Endothelial cell of umbilical vein (primary cell): ENCODE measurements around the gene TEDC1. TPM values are rescaled to one million over a fixed set of nuclear protein-coding genes. Genes with fewer than 3 reads are reported as not detected.

Source experiments
- BruUV-seq: library from RNA; stranded (reverse); fragments of 400-500 nt; replicated peaks from 2 replicates; lab custom pipeline; 2021; lab: Mats Ljungman, UMichigan
- CTCF ChIA-PET: fragments of 300-600, 350-600 bp; sonication (Branson Sonifier 250); formaldehyde crosslinking; loops from one replicate; lab custom pipeline; 2021; ENCODE audit warnings: antibody characterized with exemption, inconsistent platforms; lab: Charles Lee
- POLR2A ChIA-PET: fragments of 300-600, 350-600 bp; sonication (Branson Sonifier 250); formaldehyde crosslinking; loops from one replicate; lab custom pipeline; 2021; ENCODE audit warnings: antibody characterized with exemption, inconsistent platforms; lab: Charles Lee
- DNase-seq: peaks from one replicate; pipeline ENCODE4 v3.0.0-alpha.2; 2011; ENCODE audit warnings: low read depth, low spot score
- FAIRE-seq: peaks from 2 replicates; lab custom pipeline; 2011; peaks lifted over from hg19 to GRCh38; lab: Jason Lieb, UNC
- H2AFZ ChIP-seq: 2 replicates; pipeline ENCODE4 v1.6.0; 2012; ENCODE audit warnings: low read depth, low read length, control low read depth, inconsistent platforms
- H3K27ac ChIP-seq: 2 replicates; pipeline ENCODE4 v1.5.1; 2011; ENCODE audit warnings: low read depth, mild to moderate bottlenecking, control low read depth, low read length, moderate library complexity; ENCODE audit not compliant: insufficient read depth
- H3K27me3 ChIP-seq, 2 experiments: 2 replicates each; pipeline versions ENCODE4 v1.6.0 to v1.6.1; 2011; ENCODE audit warnings: low read length in 2 of 2, mixed read lengths in 1 of 2; ENCODE audit not compliant: control insufficient read depth in 2 of 2, insufficient read depth in 2 of 2
- H3K36me3 ChIP-seq, 2 experiments: 2 replicates in 1 of 2; 3 replicates in 1 of 2; pipeline ENCODE4 v1.5.1; 2011; ENCODE audit warnings: low read length in 2 of 2, mild to moderate bottlenecking in 1 of 2, moderate library complexity in 1 of 2; ENCODE audit not compliant: control insufficient read depth in 2 of 2, insufficient read depth in 2 of 2; ENCODE audit errors: extremely low read depth in 1 of 2
- H3K4me1 ChIP-seq: 3 replicates; pipeline ENCODE4 v1.5.1; 2011; ENCODE audit warnings: mild to moderate bottlenecking, low read length; ENCODE audit not compliant: control insufficient read depth, insufficient read depth; ENCODE audit errors: extremely low read depth
- H3K4me2 ChIP-seq: 2 replicates; pipeline ENCODE4 v1.6.1; 2011; ENCODE audit warnings: low read length, control low read depth, mixed read lengths; ENCODE audit not compliant: insufficient read depth
- H3K4me3 ChIP-seq, 3 experiments: fragments of 200-600 bp in 1 of 3; sonication (generic), shearing (Covaris generic) in 1 of 3; replicated peaks in 1 of 3; 2 replicates each; pipeline ENCODE4 v1.5.1; 2011 to 2016; ENCODE audit warnings: control low read depth in 3 of 3, low read length in 3 of 3, mild to moderate bottlenecking in 2 of 3, inconsistent platforms in 1 of 3, low read depth in 1 of 3, moderate library complexity in 1 of 3; ENCODE audit not compliant: insufficient read depth in 1 of 3
- H3K79me2 ChIP-seq: 2 replicates; pipeline ENCODE4 v1.6.0; 2012; ENCODE audit warnings: low read length, inconsistent platforms; ENCODE audit not compliant: control insufficient read depth, insufficient read depth
- H3K9ac ChIP-seq: replicated peaks from 2 replicates; pipeline ENCODE3; 2011; ENCODE audit warnings: low read length, control low read depth; ENCODE audit not compliant: insufficient read depth; ENCODE audit errors: extremely low read depth
- H3K9me1 ChIP-seq: replicated peaks from 3 replicates; pipeline ENCODE4 v1.6.0; 2011; ENCODE audit warnings: mild to moderate bottlenecking, low read length; ENCODE audit not compliant: control insufficient read depth, insufficient read depth; ENCODE audit errors: extremely low read depth
- H3K9me3 ChIP-seq: replicated peaks from 2 replicates; pipeline ENCODE4 v1.5.1; 2012; ENCODE audit warnings: low read length, inconsistent platforms; ENCODE audit not compliant: control insufficient read depth, insufficient read depth
- H4K20me1 ChIP-seq: replicated peaks from 2 replicates; pipeline ENCODE3; 2011; ENCODE audit warnings: mild to moderate bottlenecking, low read length; ENCODE audit not compliant: control insufficient read depth, insufficient read depth; ENCODE audit errors: extremely low read depth
- EZH2 ChIP-seq: IDR thresholded peaks from 2 replicates; pipeline ENCODE4 v1.6.1; 2012; ENCODE audit warnings: borderline replicate concordance, low read depth, mild to moderate bottlenecking, moderate library complexity, low read length, inconsistent platforms; ENCODE audit not compliant: severe bottlenecking
- FOS ChIP-seq: IDR thresholded peaks from 2 replicates; pipeline ENCODE4 v1.6.1; 2011; ENCODE audit warnings: mild to moderate bottlenecking, low read length, moderate library complexity, borderline replicate concordance; ENCODE audit not compliant: insufficient read depth
- GATA2 ChIP-seq: IDR thresholded peaks from 2 replicates; pipeline ENCODE4 v1.7.0; 2011; ENCODE audit warnings: low read depth, mild to moderate bottlenecking, moderate library complexity, mixed read lengths, low read length; ENCODE audit not compliant: insufficient read length, insufficient read depth
- JUN ChIP-seq: IDR thresholded peaks from 2 replicates; pipeline ENCODE4 v1.6.1; 2011; ENCODE audit warnings: borderline replicate concordance, low read depth; ENCODE audit not compliant: insufficient read length, insufficient read depth
- MAX ChIP-seq: IDR thresholded peaks from 2 replicates; pipeline ENCODE4 v1.6.1; 2011; ENCODE audit not compliant: insufficient read depth, insufficient read length
- MYC ChIP-seq: IDR thresholded peaks from one replicate; pipeline ENCODE4 v1.6.1; 2011; ENCODE audit warnings: mild to moderate bottlenecking, low read depth, low read length
- POLR2A ChIP-seq: IDR thresholded peaks from 2 replicates; pipeline ENCODE4 v1.6.1; 2012; ENCODE audit warnings: low read depth, mild to moderate bottlenecking, control low read depth, low read length
- POLR2AphosphoS5 ChIP-seq: IDR thresholded peaks from 2 replicates; pipeline ENCODE4 v1.6.1; 2012; ENCODE audit warnings: low read depth, mild to moderate bottlenecking, control low read depth, low read length, moderate library complexity; ENCODE audit not compliant: insufficient read depth
- dilution Hi-C: fragments of 300-500 bp; cut with MboI; formaldehyde crosslinking; loops from one replicate; pipeline ENCODE4 v1.15.0; 2019; ENCODE audit warnings: low sequenced_read_pairs; ENCODE audit not compliant: extremely low pct_ligation_motif_present
- intact Hi-C: fragments of 100-400 bp; cut with micrococcal nuclease; formaldehyde crosslinking; loops from one replicate; pipeline ENCODE4 v1.10.0; 2022
- polyA plus RNA-seq, 4 experiments: library from polyadenylated mRNA; depleted of rRNA in 3 of 4; stranded (reverse) in 3 of 4; unstranded in 1 of 4; fragments of >200 nt; gene quantifications; 2 replicates each; pipeline versions ENCODE4 v1.2.1 to v1.2.3, GENCODE V29; 2011 to 2012; ENCODE audit warnings: missing spikeins in 1 of 4
- total RNA-seq: library from RNA; stranded (reverse); gene quantifications from 2 replicates; pipeline ENCODE4 v1.2.3, GENCODE V29; 2021
- TF ChIP-seq, protein P1 (sequence below), 2 donors: IDR thresholded peaks; 1 replicate in 1 of 2; 2 replicates in 1 of 2; pipeline ENCODE4 v1.5.1; 2011; ENCODE audit warnings: low read length in 2 of 2, mild to moderate bottlenecking in 2 of 2, moderate library complexity in 2 of 2, control low read depth in 1 of 2, inconsistent platforms in 1 of 2, low read depth in 1 of 2; ENCODE audit not compliant: insufficient read depth in 1 of 2; ENCODE audit errors: extremely low read depth in 1 of 2

Gene TEDC1
- total and polyA plus RNA-seq, 2 donors (not counting 3 experiments of a cell fraction or from before 2014, with no cell fraction given), result 16.5 to 25.3 TPM

GRCh38 chr14:105474483-105475268 is 16.4 kb upstream of the TEDC1 start, which contains the start of gene CRIP2:
CRIP2 (plus strand) TSS chr14:105474821; CDS start chr14:105474863, 42 bp downstream.
- H2AFZ ChIP-seq, result peak within 1 kb of the TSS; percentile 49
- H3K27me3 ChIP-seq, result no peaks in the 10 kb centered on the region
- no peaks in the 10 kb centered on the region for H4K20me1 ChIP-seq
- H3K36me3 ChIP-seq, result peaks cover 3 to 7% of the 10 kb centered on the region in 2 experiments
- no peaks in the 10 kb centered on the region for H3K9me3 ChIP-seq
- POLR2A ChIA-PET, result no interaction called here
- DNase-seq, result peak; percentile 41
- H3K4me3 ChIP-seq, result peak within 1 kb of the TSS; percentile 53 to 93 (median 72)
- CTCF ChIA-PET, result interaction anchor here (1.1 to 2.7 kb wide), 2 partner anchors 15 kb away, joined by 9 to 27 read pairs; no protein-coding TSS in a partner anchor
- peaks cover 19% of the 10 kb centered on the region for H3K4me1 ChIP-seq
- peak within 1 kb of the TSS; percentile 90 for H3K27ac ChIP-seq
- TF ChIP-seq GATA2, result no peak
- peak; percentile 54 for TF ChIP-seq POLR2A
- no peak for FAIRE-seq
- H3K9ac ChIP-seq, result peak within 1 kb of the TSS; percentile 97
- no peaks in the 10 kb centered on the region for H3K9me1 ChIP-seq
- peak within 1 kb of the TSS; percentile 58 for H3K4me2 ChIP-seq
- dilution Hi-C loops, result no loop called here
- H3K79me2 ChIP-seq, result peaks cover 10% of the 10 kb centered on the region
- BruUV-seq, result no TSS peak
- intact Hi-C loops, result loop anchor here (1.0 to 2.0 kb wide), 5 partner anchors 8 to 278 kb away; partner anchors contain the start of gene TEX22

DNA sequence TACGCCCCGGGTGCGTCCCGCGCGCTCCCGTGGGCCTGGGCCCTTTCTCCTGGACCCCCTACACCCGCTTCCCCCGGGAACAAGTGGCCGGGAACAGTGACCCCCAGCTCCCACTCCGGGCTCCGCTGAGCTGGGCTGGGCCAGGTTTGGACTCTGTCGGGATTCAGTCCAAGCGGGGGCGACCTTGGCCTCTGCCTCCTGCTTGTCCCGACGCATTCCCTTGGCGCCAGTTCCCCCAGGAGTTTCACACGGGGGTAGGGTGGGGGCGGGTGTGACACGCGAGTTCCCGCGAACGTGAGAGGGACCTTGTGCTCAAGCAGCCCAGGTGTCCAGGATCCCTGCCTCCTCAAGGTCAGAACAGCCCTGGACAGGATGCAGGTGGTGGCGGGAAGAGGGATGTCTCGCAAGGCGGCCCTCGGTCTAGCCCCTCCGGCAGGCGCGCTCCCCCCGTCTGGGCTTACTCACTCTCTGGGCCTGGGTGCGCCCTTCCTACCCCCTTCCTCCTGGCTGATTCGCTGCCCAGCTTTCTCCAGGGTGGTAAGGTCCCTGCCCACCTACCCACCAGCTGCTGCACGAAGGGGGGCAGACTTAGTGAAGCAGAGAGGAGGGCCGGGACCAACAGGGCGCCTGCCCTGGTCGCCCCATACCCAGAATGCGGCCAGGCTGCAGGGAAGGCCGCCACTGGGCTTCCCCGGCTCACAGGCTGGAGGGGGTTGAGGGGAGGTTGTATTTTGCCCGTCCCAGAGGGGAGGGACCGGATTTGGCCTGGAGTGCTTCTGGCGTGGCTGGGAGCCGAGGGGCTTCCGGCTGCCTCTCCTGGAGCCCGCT is 15.6 kb upstream of the TEDC1 start:
- BruUV-seq, result no TSS peak
- dilution Hi-C loops (no loop called here), intact Hi-C loops (loop anchor here (2.0 kb wide), 2 partner anchors 77 to 279 kb away; partner anchors contain the start of gene TEX22)
- Histone ChIP-seq H3K9ac (peak overlapping the region; percentile 97), H3K4me3 (peak overlapping the region; percentile 53 to 93 (median 72)), H3K36me3 (peaks cover 3 to 5% of the 10 kb centered on the region in 2 experiments), H3K4me2 (peak overlapping the region; percentile 58), H3K79me2 (peaks cover 10% of the 10 kb centered on the region), H3K27ac (peak overlapping the region; percentile 76), H2AFZ (no peak overlapping the region), H3K27me3 (no peaks in the 10 kb centered on the region), H3K9me1 (no peaks in the 10 kb centered on the region), H3K4me1 (peaks cover 19% of the 10 kb centered on the region), H3K9me3 (no peaks in the 10 kb centered on the region), H4K20me1 (no peaks in the 10 kb centered on the region)
- TF ChIP-seq MAX, result no peak
- TF ChIP-seq POLR2A, result peak; percentile 63
- no peak for TF ChIP-seq MYC
- TF ChIP-seq POLR2AphosphoS5, result peak; percentile 61
- TF ChIP-seq, protein P1, sequence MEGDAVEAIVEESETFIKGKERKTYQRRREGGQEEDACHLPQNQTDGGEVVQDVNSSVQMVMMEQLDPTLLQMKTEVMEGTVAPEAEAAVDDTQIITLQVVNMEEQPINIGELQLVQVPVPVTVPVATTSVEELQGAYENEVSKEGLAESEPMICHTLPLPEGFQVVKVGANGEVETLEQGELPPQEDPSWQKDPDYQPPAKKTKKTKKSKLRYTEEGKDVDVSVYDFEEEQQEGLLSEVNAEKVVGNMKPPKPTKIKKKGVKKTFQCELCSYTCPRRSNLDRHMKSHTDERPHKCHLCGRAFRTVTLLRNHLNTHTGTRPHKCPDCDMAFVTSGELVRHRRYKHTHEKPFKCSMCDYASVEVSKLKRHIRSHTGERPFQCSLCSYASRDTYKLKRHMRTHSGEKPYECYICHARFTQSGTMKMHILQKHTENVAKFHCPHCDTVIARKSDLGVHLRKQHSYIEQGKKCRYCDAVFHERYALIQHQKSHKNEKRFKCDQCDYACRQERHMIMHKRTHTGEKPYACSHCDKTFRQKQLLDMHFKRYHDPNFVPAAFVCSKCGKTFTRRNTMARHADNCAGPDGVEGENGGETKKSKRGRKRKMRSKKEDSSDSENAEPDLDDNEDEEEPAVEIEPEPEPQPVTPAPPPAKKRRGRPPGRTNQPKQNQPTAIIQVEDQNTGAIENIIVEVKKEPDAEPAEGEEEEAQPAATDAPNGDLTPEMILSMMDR (IDR thresholded peaks at IDR 0.05; ENCODE audit: extremely low read depth in 1 of 2, insufficient read depth in 1 of 2, low read depth in 1 of 2, low read length in 2 of 2), result no peak
- TF ChIP-seq FOS, result peak; percentile 47
- no peak for TF ChIP-seq EZH2
- TF ChIP-seq GATA2, result no peak
- TF ChIP-seq JUN, result no peak
- DNase-seq (peak; percentile 77), FAIRE-seq (no peak)
- ChIA-PET CTCF (interaction anchor here (2.7 kb wide), 1 partner anchor 14 kb away, joined by 27 read pairs; no protein-coding TSS in a partner anchor), POLR2A (interaction anchor here (0.6 to 2.0 kb wide), 2 partner anchors 14 to 45 kb away, joined by 3 to 9 read pairs; no protein-coding TSS in a partner anchor)
